OCI-LY7 (cell line): ENCODE data around the gene SMIM14. TPM values are rescaled to one million over a fixed set of nuclear protein-coding genes. Genes with fewer than 3 reads are reported as not detected.
A peak's percentile ranks its signal among the peaks of the same experiment; 100 is the strongest.

Experiments
- Bru-seq: library from RNA; stranded (reverse); fragments of 400-500 nt; gene quantifications from one replicate; lab custom pipeline; 2021; lab: Mats Ljungman, UMichigan
- BruChase-seq, 2 experiments: library from RNA; stranded (reverse); fragments of 400-500 nt; gene quantifications; one replicate each; lab custom pipeline; 2021; lab: Mats Ljungman, UMichigan
- BruUV-seq: library from RNA; stranded (reverse); fragments of 400-500 nt; replicated peaks from 2 replicates; lab custom pipeline; 2021; lab: Mats Ljungman, UMichigan
- CTCF ChIA-PET: fragments of 300-600 bp; sonication (Branson Sonifier 250); formaldehyde crosslinking; loops from one replicate; lab custom pipeline; 2022; ENCODE audit warnings: antibody characterized with exemption; ENCODE audit not compliant: unreplicated experiment; lab: Charles Lee
- POLR2A ChIA-PET: fragments of 300-600 bp; sonication (Branson Sonifier 250); formaldehyde crosslinking; loops from one replicate; lab custom pipeline; 2022; ENCODE audit warnings: antibody characterized with exemption; lab: Charles Lee
- DNase-seq: peaks from one replicate; pipeline ENCODE4 v3.0.0-alpha.2; 2015; ENCODE audit warnings: low spot score
- H2AFZ ChIP-seq: fragments of 200-600 bp; sonication (generic), shearing (Covaris generic); 2 replicates; pipeline ENCODE4 v1.6.1; 2014; ENCODE audit warnings: mild to moderate bottlenecking, antibody characterized with exemption, low read length, moderate library complexity
- H3K27ac ChIP-seq: fragments of 200-600 bp; sonication (generic); 2 replicates; pipeline ENCODE4 v1.5.1; 2014; ENCODE audit warnings: mixed run types, low read depth, mild to moderate bottlenecking, moderate library complexity, low read length, inconsistent platforms; ENCODE audit not compliant: poor library complexity, severe bottlenecking
- H3K36me3 ChIP-seq: fragments of 200-600 bp; sonication (generic); 2 replicates; pipeline ENCODE4 v1.6.1; 2014; ENCODE audit warnings: mild to moderate bottlenecking, antibody characterized with exemption, low read length, moderate library complexity, mixed read lengths; ENCODE audit not compliant: insufficient read depth
- H3K4me1 ChIP-seq: fragments of 200-600 bp; sonication (generic); 2 replicates; pipeline ENCODE4 v1.5.1; 2014; ENCODE audit warnings: mild to moderate bottlenecking, low read length; ENCODE audit not compliant: insufficient read depth, poor library complexity, severe bottlenecking
- H3K4me2 ChIP-seq: fragments of 200-600 bp; sonication (generic); 2 replicates; pipeline ENCODE4 v1.6.1; 2014; ENCODE audit warnings: mild to moderate bottlenecking, low read length
- H3K4me3 ChIP-seq: fragments of 200-600 bp; sonication (generic); 2 replicates; pipeline ENCODE4 v1.5.1; 2014; ENCODE audit warnings: mild to moderate bottlenecking, low read depth, low read length; ENCODE audit not compliant: poor library complexity, severe bottlenecking
- H3K79me2 ChIP-seq: fragments of 200-600 bp; sonication (generic); 2 replicates; pipeline ENCODE4 v1.6.1; 2016; ENCODE audit warnings: low read depth, mild to moderate bottlenecking, low read length, moderate library complexity, mixed read lengths; ENCODE audit not compliant: insufficient read depth
- H3K9me2 ChIP-seq: fragments of 200-600 bp; sonication (generic); 2 replicates; pipeline ENCODE4 v1.6.1; 2016; ENCODE audit warnings: mild to moderate bottlenecking, low read length, mixed read lengths; ENCODE audit not compliant: insufficient read depth
- H3K9me3 ChIP-seq: fragments of 200-600 bp; sonication (generic); 2 replicates; pipeline ENCODE4 v1.6.1; 2014; ENCODE audit warnings: mild to moderate bottlenecking, mixed run types, low read length, mixed read lengths
- H4K20me1 ChIP-seq: fragments of 200-600 bp; sonication (generic); 2 replicates; pipeline ENCODE4 v1.6.1; 2014; ENCODE audit warnings: mild to moderate bottlenecking, antibody characterized with exemption, low read length, moderate library complexity, mixed read lengths; ENCODE audit not compliant: insufficient read depth
- CTCF ChIP-seq: fragments of 200-600 bp; sonication (generic); conservative IDR thresholded peaks from 2 replicates; pipeline ENCODE4 v1.5.1; 2014; ENCODE audit warnings: mild to moderate bottlenecking, antibody characterized with exemption, low read length, moderate library complexity, mixed read lengths
- EZH2phosphoT487 ChIP-seq: fragments of 200-600 bp; sonication (generic); IDR thresholded peaks from 2 replicates; pipeline ENCODE4 v1.6.1; 2018; ENCODE audit warnings: low read depth, borderline replicate concordance, mild to moderate bottlenecking, mixed run types, antibody characterized with exemption, low read length, moderate library complexity, mixed read lengths
- intact Hi-C: fragments of 100-400 bp; cut with micrococcal nuclease; formaldehyde crosslinking; loops from one replicate; pipeline ENCODE4 v1.10.0; 2022; ENCODE audit not compliant: unreplicated experiment
- long read RNA-seq: library from polyadenylated mRNA; stranded (forward); transcript quantifications from one replicate; pipeline ENCODE4 v2.0.0, GENCODE V29; 2022
- total RNA-seq, 2 experiments: library from RNA; depleted of rRNA in 1 of 2; stranded (reverse); fragments of >200 nt in 1 of 2; shearing (Covaris generic) in 1 of 2; gene quantifications; 2 replicates each; pipeline ENCODE4 v1.2.3, GENCODE V29; 2014 to 2022

SMIM14 gene
- 0.03 TPM in 1 of 2 replicates, not detected in the other for total RNA-seq (2014; rRNA removed; shearing (Covaris generic))
- 1.1 and 1.8 TPM in 2 replicates for total RNA-seq (2022)
- percentile 31 among the genes with signal in this experiment for Bru-seq, nascent RNA
- percentile 31 among the genes with signal in this experiment for BruChase-seq, experiment 1, labeled RNA remaining after a 6-hour chase
- BruChase-seq, experiment 2, labeled RNA remaining after a 2-hour chase, result percentile 31 among the genes with signal in this experiment
- long read RNA-seq, full-length matches to known transcripts, result 3 of 3 reads
- long read RNA-seq, partial matches to known transcripts, result 0 of 3 reads
- long read RNA-seq, other reads (novel, unspliced or antisense), result 0 of 3 reads

- Histone ChIP-seq H3K4me3 (peak within 1 kb of the TSS; percentile 68), H3K36me3 (no peaks in the 10 kb centered on the region), H2AFZ (peak within 1 kb of the TSS; percentile 16; the same call in 1 of the 2 replicates), H3K9me2 (no peaks in the 10 kb centered on the region), H4K20me1 (no peaks in the 10 kb centered on the region), H3K9me3 (no peaks in the 10 kb centered on the region), H3K4me2 (peak within 1 kb of the TSS; percentile 87), H3K79me2 (no peaks in the 10 kb centered on the region), H3K4me1 (peaks cover 22% of the 10 kb centered on the region), H3K27ac (no peak within 1 kb of the TSS)
- DNase-seq, result peak; percentile 41
- intact Hi-C loops, result loop anchor here (5.0 to 10.0 kb wide), 2 partner anchors 111 to 174 kb away; partner anchors contain the start of gene UGDH
- CTCF ChIA-PET, result interaction anchor here (0.6 kb wide), 1 partner anchor 439 kb away, joined by 5 read pairs; no protein-coding TSS in a partner anchor
- POLR2A ChIA-PET, result interaction anchor here (0.6 to 1.9 kb wide), 7 partner anchors 7 to 419 kb away, joined by 3 to 6 read pairs (median 3); no protein-coding TSS in a partner anchor
- peak; percentile 9; the same call in 1 of the 2 replicates for TF ChIP-seq EZH2phosphoT487
- no peak for TF ChIP-seq CTCF
- BruUV-seq, result no TSS peak
Observed at GRCh38 chr4:39638354-39639239, at the start of gene SMIM14. SMIM14 (minus strand) TSS chr4:39638865; CDS start chr4:39605145, 33,720 bp downstream.

GRCh38 chr4:39687014-39687413 lies 48.3 kb upstream of the SMIM14 start:
- Histone ChIP-seq H3K4me1 (peaks cover 12% of the 10 kb centered on the region), H4K20me1 (no peaks in the 10 kb centered on the region), H3K36me3 (no peaks in the 10 kb centered on the region), H3K4me3 (no peak overlapping the region), H3K9me2 (no peaks in the 10 kb centered on the region), H2AFZ (no peak overlapping the region; the same call in 1 of the 2 replicates), H3K4me2 (no peak overlapping the region; the same call in 1 of the 2 replicates), H3K9me3 (no peaks in the 10 kb centered on the region), H3K79me2 (no peaks in the 10 kb centered on the region), H3K27ac (no peak overlapping the region)
- intact Hi-C loops, result no loop called here
- CTCF ChIA-PET, result no interaction called here
- no peak for DNase-seq
- POLR2A ChIA-PET, result interaction anchor here (0.6 to 1.0 kb wide), 3 partner anchors 11 to 108 kb away, joined by 3 to 5 read pairs (median 3); no protein-coding TSS in a partner anchor
- BruUV-seq, result no TSS peak
- TF ChIP-seq CTCF (no peak), EZH2phosphoT487 (no peak)
